Stimulated activated CD4-positive, alpha-beta T cell treated with anti-CD3 and anti-CD28 coated beads, Interleukin-15, amount 100 ng/mL, for 1 hour (primary cell): ENCODE data around the gene TMEM109.

ENCODE experiments used
- DNase-seq, 2 donors: peaks; one replicate each; pipeline ENCODE4 v3.0.0-alpha.2; 2020; ENCODE audit warnings: low read depth in 1 of 2, low spot score in 1 of 2

The TMEM109 gene

GRCh38 chr11:60924906-60925853 is 11.2 kb downstream of the TMEM109 start:
- no peak for DNase-seq

GRCh38 chr11:60925868-60926267 is 11.9 kb downstream of the TMEM109 start:
- no peak for DNase-seq

- no peak for DNase-seq
Measured at GRCh38 chr11:60926500-60926899, 12.5 kb downstream of the TMEM109 start.

GRCh38 chr11:60927061-60927592 is 13.2 kb downstream of the TMEM109 start:
- DNase-seq = no peak

GRCh38 chr11:60927600-60927999 is 13.6 kb downstream of the TMEM109 start:
- DNase-seq = no peak

- no peak for DNase-seq
Measured at GRCh38 chr11:60928563-60929001, 14.6 kb downstream of the TMEM109 start.

GRCh38 chr11:60929764-60930163 is 15.8 kb downstream of the TMEM109 start:
- DNase-seq = no peak

GRCh38 chr11:60930394-60930793 is 16.4 kb downstream of the TMEM109 start:
- no peak for DNase-seq

- no peak for DNase-seq
Measured at GRCh38 chr11:60931917-60932316, 18.0 kb downstream of the TMEM109 start.

GRCh38 chr11:60932605-60933356 is 18.8 kb downstream of the TMEM109 start:
- no peak for DNase-seq

- DNase-seq = no peak
Measured at GRCh38 chr11:60933416-60934123, 19.6 kb downstream of the TMEM109 start.

- DNase-seq = no peak
Measured at GRCh38 chr11:60934124-60934789, 20.3 kb downstream of the TMEM109 start.

GRCh38 chr11:60934790-60935605 is 21.0 kb downstream of the TMEM109 start:
- no peak for DNase-seq

- no peak for DNase-seq
Measured at GRCh38 chr11:60935676-60936442, 21.9 kb downstream of the TMEM109 start.

GRCh38 chr11:60936467-60937143 is 22.6 kb downstream of the TMEM109 start:
- DNase-seq = no peak

- DNase-seq = no peak
Measured at GRCh38 chr11:60937144-60937527, 23.2 kb downstream of the TMEM109 start.

GRCh38 chr11:60937811-60938210 is 23.9 kb downstream of the TMEM109 start:
- DNase-seq = no peak

GRCh38 chr11:60938500-60938899 is 24.5 kb downstream of the TMEM109 start:
- DNase-seq = no peak
